NB4 (cell line): ENCODE results near the gene ADAM23.

Experiments
- CTCF ChIP-seq: IDR thresholded peaks from one replicate; pipeline ENCODE4 v1.5.1; 2012; ENCODE audit warnings: low read depth, low read length
- MAX ChIP-seq: IDR thresholded peaks from 2 replicates; pipeline ENCODE4 v1.6.1; 2011; ENCODE audit warnings: low read depth, low read length
- MYC ChIP-seq: IDR thresholded peaks from 2 replicates; pipeline ENCODE4 v1.6.1; 2011; ENCODE audit warnings: low read depth, low read length
- POLR2A ChIP-seq: IDR thresholded peaks from 2 replicates; pipeline ENCODE4 v1.6.1; 2011; ENCODE audit warnings: mild to moderate bottlenecking; ENCODE audit not compliant: insufficient read length; ENCODE audit errors: extremely low read depth

- TF ChIP-seq CTCF = no peak
- no peak for TF ChIP-seq POLR2A
- no peak for TF ChIP-seq MAX
- no peak for TF ChIP-seq MYC
Measured at GRCh38 chr2:206445948-206446347, 2.6 kb downstream of the ADAM23 start.
